ENCODE results near the gene SV2C. TPM values are rescaled to one million over a fixed set of nuclear protein-coding genes. Genes with fewer than 3 reads are reported as not detected.

Gene SV2C
- total RNA-seq, 2 experiments from 2014 or later: not detected

DNA sequence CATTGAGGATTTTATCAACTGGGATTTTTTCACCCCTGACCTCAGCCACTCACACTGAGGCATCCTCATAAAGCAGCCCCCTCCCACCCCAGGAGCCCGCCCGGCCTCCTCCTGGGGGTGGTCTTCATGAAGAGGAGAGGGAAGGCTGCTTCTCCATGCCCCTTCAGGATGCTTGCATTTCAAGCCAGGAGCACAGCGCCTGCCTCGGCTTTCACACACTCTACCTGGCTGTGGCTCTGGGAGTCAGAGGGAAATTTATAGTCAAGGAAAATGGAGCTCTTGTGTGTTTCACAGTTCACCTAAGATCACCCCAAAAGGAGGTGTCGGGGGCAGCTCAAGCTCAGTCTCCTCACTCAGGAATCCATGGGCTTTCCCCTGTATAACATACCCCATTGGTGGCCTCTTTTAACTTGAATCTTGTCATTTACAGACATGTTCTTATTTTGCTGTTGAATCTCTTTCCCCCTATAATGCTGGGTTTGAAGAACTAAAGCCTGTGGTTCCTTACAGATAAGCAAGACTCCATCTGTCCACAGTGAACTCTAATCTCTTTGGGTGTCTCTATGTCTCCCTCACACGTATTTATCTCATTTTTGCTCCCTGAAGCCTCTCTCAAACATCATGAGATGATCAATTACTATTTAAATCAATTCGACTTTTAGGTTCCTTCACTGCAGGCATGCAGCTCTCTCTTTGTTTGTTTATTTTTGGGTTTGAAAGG is 297.3 kb downstream of the SV2C start:
- Mint-ChIP-seq H3K27ac (no peak overlapping the region), H3K27me3 (no peaks in the 10 kb centered on the region), H3K36me3 (no peaks in the 10 kb centered on the region), H3K9me3 (no peaks in the 10 kb centered on the region), H3K4me1 (peaks cover 21% of the 10 kb centered on the region), H3K4me3 (no peak overlapping the region)
- DNase-seq: no peak

DNA sequence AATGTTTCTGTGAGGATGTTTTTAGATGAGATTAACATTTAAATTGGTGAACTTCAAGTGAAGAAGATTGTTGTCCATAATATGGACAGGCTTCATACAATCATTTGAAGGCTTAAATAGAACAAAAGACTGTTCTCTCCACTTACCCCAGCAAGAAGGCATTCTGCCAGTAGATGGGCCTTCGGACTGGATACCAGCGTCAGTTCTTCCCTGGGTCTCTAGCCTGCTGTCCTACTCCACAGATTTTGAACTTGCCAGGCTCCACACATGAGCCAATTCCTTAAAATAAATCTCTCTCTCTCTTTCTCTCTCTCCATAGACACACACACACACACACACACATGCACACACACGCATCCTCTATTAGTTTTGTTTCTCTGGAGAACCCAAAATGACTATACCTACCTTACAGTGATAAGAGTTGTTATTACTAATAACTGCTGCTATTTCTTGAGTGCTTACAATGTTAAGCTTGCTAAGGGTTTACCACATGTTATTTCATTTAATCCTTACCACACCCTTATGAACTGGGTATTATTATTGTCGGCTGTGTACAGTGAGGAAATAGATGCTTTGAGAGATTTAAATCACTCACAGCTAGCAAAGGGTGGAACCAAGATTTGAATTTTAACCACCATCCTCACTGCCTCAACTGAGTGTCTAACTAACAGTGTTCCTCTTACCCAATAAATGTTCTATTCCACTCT is 300.1 kb downstream of the SV2C start:
- Mint-ChIP-seq H3K27me3 (no peaks in the 10 kb centered on the region), H3K36me3 (no peaks in the 10 kb centered on the region), H3K4me1 (peaks cover 19% of the 10 kb centered on the region), H3K4me3 (no peak overlapping the region), H3K9me3 (no peaks in the 10 kb centered on the region), H3K27ac (no peak overlapping the region)
- DNase-seq: no peak

DNA sequence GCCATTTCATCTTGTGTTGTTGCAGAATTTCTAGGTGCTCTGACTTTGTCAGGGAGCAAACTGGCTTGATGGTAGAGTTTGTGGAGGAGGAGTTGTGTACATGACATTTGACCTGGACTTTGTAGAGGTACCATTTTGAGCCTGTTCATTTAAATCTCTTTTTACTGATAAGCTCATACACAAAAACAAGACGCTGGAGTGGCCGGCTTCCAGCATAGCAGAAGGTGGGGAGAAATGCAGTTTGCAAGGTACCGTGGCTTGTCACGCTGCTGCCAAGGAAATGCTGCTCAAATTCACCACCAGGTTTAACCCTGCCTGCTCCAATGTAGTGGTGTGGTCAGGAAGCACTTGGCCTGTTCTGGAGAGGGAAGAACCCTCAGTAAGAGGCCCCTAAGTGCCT is 301.0 kb downstream of the SV2C start:
- no peak overlapping the region for H3K4me3 Mint-ChIP-seq
- no peaks in the 10 kb centered on the region for H3K36me3 Mint-ChIP-seq
- no peak overlapping the region for H3K27ac Mint-ChIP-seq
- H3K27me3 Mint-ChIP-seq: no peaks in the 10 kb centered on the region
- no peak for DNase-seq
- H3K4me1 Mint-ChIP-seq: peaks cover 16% of the 10 kb centered on the region
- H3K9me3 Mint-ChIP-seq: no peaks in the 10 kb centered on the region

DNA sequence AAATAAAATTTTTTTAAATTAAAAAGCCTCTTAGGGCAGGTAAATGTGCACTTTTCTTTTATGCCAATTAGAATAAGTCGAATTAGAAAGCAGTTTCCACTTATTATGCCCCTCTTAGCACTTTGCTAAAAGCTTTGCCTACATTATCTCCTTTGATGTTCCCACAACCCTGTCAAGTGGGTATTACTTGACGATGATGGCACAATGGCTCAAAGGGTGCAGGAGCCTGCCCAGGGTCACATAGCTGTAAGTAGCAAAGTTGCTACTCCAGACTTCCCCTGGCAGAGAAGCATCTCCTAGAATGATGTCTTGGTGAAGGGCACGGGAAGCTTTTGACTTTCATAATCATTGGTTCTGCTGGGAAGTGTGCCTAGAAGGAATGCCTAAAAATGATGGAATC is 301.5 kb downstream of the SV2C start:
- no peak overlapping the region for H3K27ac Mint-ChIP-seq
- no peak for DNase-seq
- no peaks in the 10 kb centered on the region for H3K27me3 Mint-ChIP-seq
- H3K4me1 Mint-ChIP-seq: peaks cover 11% of the 10 kb centered on the region
- H3K9me3 Mint-ChIP-seq: no peaks in the 10 kb centered on the region
- H3K36me3 Mint-ChIP-seq: no peaks in the 10 kb centered on the region
- no peak overlapping the region for H3K4me3 Mint-ChIP-seq

DNA sequence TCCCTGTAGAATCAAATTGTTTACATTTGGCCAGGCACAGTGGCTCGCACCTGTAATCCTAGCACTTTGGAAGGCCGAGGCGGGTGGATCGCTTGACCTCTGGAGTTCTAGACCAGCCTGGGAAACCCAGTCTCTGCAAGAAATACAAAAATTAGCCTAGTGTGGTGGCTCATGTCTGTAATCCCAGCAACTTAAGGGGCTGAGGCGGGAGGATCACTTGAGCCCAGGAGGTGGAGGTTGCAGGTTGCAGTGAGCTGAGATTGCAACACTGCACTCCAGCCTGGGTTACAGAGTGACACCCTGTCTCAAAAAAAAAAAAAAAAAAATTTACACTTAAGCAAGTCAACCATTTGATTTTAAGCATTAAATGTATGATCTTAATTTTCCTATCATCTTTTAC is 302.4 kb downstream of the SV2C start:
- Mint-ChIP-seq H3K4me3 (no peak overlapping the region), H3K36me3 (no peaks in the 10 kb centered on the region), H3K9me3 (no peaks in the 10 kb centered on the region), H3K4me1 (peaks cover 16% of the 10 kb centered on the region), H3K27ac (no peak overlapping the region), H3K27me3 (no peaks in the 10 kb centered on the region)
- DNase-seq: no peak

DNA sequence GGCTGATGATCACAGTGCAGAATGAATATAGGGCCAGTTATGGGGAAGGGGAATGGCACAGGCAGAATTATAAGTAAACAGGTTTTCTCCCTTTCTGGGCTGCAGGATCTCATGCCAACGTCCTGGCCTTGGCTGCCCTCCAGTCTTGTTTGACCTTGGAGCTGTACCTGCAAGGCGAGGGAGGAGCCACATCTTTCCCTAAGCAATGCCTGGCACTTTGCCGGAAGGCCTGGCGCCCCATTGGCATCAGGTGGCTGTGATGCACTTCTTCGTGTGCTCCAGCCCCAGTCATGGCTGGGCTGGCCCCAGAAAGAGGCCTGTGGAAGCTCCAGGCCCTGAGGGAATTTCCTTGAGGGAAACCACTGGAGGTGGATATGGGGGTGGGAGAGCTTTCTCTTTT is 303.2 kb downstream of the SV2C start:
- Mint-ChIP-seq H3K36me3 (no peaks in the 10 kb centered on the region), H3K27ac (no peak overlapping the region), H3K27me3 (no peaks in the 10 kb centered on the region), H3K4me1 (peaks cover 23% of the 10 kb centered on the region), H3K9me3 (no peaks in the 10 kb centered on the region), H3K4me3 (no peak overlapping the region)
- no peak for DNase-seq

DNA sequence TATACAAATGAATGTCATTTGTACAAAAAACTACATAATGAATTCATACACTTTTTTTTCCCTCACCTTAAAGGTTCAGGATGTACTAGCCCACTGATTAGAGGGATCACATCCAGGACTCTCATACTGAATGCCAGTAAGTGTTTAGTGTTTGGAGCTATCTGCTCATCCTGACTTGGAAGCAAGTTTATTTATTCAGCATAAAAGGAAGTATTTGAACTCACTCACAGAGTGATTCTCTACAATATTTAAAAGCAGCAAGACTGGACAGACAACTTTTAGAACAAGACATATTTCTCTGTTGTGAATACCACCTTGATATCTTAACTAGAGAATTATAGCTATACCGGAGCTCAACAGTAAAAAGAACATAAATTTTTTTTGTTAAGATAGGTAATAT is 305.1 kb downstream of the SV2C start:
- Mint-ChIP-seq H3K36me3 (no peaks in the 10 kb centered on the region), H3K27me3 (no peaks in the 10 kb centered on the region)

DNA sequence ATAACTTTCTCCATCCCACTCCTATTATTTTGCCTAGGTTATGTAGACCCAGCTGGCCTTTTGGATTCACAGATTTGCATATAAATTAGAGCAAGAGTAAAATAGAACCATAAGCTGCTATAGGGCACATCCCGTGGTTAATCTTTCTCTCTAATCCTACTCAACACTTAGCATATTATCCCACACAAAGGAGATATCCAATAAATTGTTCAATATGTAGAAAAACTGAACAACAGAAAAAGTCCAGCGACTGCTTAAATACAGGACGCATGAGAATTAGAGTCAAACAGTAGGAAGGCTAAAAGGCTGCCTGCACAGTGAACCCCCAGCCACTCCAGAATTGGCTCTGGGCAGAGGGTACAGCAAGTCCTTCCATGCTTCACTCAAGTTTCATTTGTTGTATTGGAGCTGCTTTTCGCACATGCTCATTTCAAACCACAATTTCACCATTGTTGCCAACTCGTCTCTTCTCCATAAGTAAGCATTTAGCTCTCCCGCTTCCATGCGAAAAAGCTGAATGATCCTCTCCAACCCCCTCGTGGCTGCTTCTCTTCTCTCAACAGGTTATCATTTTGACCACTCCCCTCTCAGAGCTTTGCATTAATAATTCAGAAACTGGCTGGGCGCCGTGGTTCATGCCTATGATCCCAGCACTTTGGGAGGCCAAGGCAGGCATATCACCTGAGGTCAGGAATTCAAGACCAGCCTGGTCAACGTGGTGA is 305.8 kb downstream of the SV2C start:
- Mint-ChIP-seq H3K27me3 (no peaks in the 10 kb centered on the region), H3K36me3 (no peaks in the 10 kb centered on the region), H3K27ac (no peak overlapping the region), H3K4me3 (no peak overlapping the region), H3K9me3 (peaks cover 1% of the 10 kb centered on the region), H3K4me1 (peaks cover 35% of the 10 kb centered on the region)
- DNase-seq: no peak

More for the DNA sequence above, 305.1 kb downstream of the SV2C start:
- no peak overlapping the region for H3K27ac Mint-ChIP-seq
- no peak for DNase-seq
- peaks cover 1% of the 10 kb centered on the region for H3K9me3 Mint-ChIP-seq
- peaks cover 32% of the 10 kb centered on the region for H3K4me1 Mint-ChIP-seq
- no peak overlapping the region for H3K4me3 Mint-ChIP-seq

DNA sequence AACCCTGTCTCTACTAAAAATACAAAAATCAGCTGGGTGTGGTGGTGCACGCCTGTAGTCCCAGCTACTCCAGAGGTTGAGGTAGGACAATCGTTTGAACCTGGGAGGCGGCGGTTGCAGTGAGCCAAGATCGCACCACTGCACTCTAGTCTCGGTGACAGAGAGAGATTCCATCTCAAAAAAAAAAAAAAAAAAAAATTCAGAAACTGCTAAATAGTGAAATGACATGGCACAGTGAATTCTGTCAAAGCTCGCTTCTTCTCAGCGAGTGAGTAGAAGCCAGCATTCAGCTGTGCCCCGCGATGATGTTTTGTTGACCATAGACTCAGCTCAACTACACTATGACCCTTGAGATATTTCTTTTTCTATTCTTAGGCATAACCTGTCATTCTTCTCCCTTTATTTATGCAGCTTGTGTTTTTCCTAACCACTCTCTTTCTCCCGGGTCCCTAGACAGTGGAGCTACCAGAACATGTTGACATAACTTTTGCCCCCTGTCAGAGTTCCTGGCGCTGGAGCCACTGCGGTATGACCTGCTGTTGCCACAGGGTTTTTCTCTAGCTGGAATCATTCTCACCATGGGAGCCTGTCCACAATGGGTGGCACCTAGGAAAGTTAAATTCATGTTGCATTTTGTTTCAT is 306.5 kb downstream of the SV2C start:
- Mint-ChIP-seq H3K27me3 (no peaks in the 10 kb centered on the region), H3K27ac (no peak overlapping the region), H3K4me3 (no peak overlapping the region), H3K9me3 (peaks cover 1% of the 10 kb centered on the region), H3K36me3 (no peaks in the 10 kb centered on the region), H3K4me1 (peaks cover 34% of the 10 kb centered on the region)
- DNase-seq: no peak

DNA sequence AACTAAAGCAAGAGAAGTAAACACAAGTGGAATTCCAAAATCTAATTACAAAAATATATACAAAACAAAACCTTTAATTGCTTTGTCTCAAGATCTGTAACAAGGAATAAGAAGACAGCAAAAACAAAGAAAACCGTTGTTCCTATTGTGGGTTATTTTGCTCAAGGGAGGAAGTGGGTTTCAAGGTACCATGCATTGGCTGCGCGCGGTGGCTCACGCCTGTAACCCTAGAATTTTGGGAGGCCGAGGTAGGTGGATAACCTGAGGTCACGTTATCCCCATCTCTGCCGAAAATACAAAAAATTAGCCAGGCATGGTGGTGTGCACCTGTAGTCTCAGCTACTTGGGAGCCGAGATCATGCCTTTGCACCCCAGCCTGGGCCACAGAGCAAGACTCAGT is 307.8 kb downstream of the SV2C start:
- Mint-ChIP-seq H3K36me3 (no peaks in the 10 kb centered on the region), H3K27ac (no peak overlapping the region), H3K4me1 (peaks cover 26% of the 10 kb centered on the region), H3K4me3 (no peak overlapping the region), H3K9me3 (peaks cover 1% of the 10 kb centered on the region), H3K27me3 (no peaks in the 10 kb centered on the region)
- no peak for DNase-seq

DNA sequence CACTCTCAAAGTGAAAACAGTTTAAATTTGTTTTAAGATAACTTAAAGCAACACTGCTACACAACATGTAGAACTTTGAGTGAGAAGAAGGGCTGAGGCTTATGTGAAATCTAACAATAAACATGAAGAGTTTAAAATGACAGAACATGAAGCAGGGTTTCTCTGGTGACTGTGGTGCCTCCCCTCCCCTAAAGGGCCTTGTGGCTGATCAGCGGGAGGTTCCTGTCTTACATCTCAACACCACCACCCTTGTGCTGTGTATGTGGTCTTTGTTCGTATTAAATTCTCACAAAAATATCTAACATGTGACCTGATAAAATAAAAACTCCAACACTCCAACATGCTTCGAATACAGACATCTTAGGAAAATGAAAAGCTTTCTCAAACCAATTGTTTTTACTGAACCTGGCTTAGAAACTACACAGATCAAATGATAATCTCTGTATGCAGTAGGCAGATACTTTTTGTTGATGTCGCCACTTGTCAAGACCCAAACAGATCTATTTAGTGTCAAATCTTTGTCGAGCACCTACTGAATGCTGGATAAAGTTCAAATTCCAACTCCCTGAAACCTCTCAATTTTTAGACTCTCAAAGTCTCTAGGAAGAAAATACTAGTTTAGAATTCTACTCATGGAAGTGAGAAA is 310.0 kb downstream of the SV2C start:
- Mint-ChIP-seq H3K36me3 (no peaks in the 10 kb centered on the region), H3K9me3 (peaks cover 1% of the 10 kb centered on the region), H3K27ac (no peak overlapping the region), H3K4me3 (no peak overlapping the region), H3K27me3 (no peaks in the 10 kb centered on the region), H3K4me1 (peaks cover 26% of the 10 kb centered on the region)
- no peak for DNase-seq

DNA sequence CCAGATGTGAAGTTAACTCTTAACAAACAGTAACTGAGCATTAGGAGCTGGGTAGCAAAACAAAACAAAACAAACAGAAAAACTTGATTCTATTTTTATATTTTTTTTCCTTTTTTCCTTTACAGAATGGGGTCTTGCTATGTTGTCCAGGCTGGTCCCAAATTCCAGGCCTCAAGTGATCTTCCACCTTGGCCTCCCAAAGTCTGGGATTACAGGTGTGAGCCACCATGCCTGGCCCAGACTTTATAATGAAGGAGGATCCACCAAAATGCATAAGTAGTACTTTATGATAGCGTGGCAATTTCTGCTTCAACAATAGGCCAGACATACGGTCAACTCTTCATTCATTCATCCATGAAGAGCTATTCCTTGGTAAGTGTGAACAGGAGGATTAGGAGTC is 314.0 kb downstream of the SV2C start:
- H3K36me3 Mint-ChIP-seq: no peaks in the 10 kb centered on the region
- H3K4me3 Mint-ChIP-seq: no peak overlapping the region
- H3K9me3 Mint-ChIP-seq: no peaks in the 10 kb centered on the region
- H3K27me3 Mint-ChIP-seq: no peaks in the 10 kb centered on the region
- no peak overlapping the region for H3K27ac Mint-ChIP-seq
- no peak for DNase-seq
- H3K4me1 Mint-ChIP-seq: peaks cover 20% of the 10 kb centered on the region

DNA sequence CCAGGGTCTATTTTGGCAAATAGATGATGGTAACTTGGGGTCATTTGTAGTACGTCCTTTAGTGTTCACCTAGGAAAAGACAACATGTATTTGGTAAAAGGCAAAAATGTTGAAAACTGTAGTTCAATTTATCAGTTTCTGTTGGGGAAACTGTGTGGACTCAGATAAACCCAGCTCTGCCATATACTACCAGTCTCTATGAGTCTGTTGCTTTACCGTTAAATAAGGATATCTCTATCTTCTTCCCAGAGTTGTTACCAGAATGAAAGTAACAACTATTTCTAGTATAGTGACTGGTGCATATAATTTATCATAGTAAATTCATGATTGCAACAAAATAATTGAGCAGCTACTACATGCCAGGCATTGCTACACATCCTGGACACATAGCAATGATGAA is 316.1 kb downstream of the SV2C start:
- DNase-seq: no peak
- Mint-ChIP-seq H3K9me3 (no peaks in the 10 kb centered on the region), H3K36me3 (no peaks in the 10 kb centered on the region), H3K27ac (no peak overlapping the region), H3K4me3 (no peak overlapping the region), H3K4me1 (peaks cover 14% of the 10 kb centered on the region), H3K27me3 (no peaks in the 10 kb centered on the region)

DNA sequence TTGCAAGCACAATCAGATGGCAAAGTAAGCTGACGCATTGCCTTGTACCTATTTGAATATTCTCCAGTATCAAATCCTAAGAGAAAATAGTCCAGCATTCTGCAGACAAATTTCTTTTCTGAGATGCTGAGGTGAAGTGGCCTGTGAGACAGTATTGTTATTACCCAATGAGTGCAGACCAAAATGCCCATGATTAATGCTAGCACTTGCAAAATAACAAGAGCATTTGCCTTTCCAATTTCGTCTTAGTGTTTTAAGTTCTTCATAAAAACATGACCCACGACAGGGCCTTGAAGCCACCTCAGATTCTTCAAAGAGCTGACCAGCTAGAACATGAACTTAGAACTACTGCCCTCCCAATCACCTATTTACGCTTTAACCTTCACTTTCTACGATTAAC is 317.3 kb downstream of the SV2C start:
- no peaks in the 10 kb centered on the region for H3K27me3 Mint-ChIP-seq
- no peak overlapping the region for H3K4me3 Mint-ChIP-seq
- no peak overlapping the region for H3K27ac Mint-ChIP-seq
- no peaks in the 10 kb centered on the region for H3K36me3 Mint-ChIP-seq
- peaks cover 26% of the 10 kb centered on the region for H3K4me1 Mint-ChIP-seq
- no peak for DNase-seq
- no peaks in the 10 kb centered on the region for H3K9me3 Mint-ChIP-seq

DNA sequence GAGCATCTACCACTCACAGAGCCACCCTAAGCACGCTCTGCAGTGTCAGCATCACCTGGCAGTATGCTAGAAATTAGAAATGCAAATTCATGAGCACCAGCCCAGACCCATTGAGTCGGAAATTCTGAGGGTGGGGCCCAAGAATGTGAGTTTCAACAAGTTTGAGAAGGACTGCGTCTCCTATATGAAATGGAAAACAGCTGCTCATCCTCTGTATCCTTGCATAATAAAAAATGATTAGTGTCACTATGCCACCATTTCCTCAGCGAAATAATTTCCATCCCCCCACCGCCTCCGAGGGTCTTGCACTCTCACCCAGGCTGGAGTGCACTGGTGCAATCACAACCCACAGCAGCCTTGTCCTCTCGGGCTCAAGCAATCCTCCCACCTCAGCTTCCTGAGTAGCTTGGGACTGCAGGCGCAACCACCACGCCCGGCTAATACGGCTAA is 318.6 kb downstream of the SV2C start:
- H3K27ac Mint-ChIP-seq: peak overlapping the region; percentile 98
- H3K36me3 Mint-ChIP-seq: no peaks in the 10 kb centered on the region
- DNase-seq: peak; percentile 31
- H3K4me3 Mint-ChIP-seq: peak overlapping the region; percentile 95
- no peaks in the 10 kb centered on the region for H3K27me3 Mint-ChIP-seq
- H3K4me1 Mint-ChIP-seq: peaks cover 39% of the 10 kb centered on the region
- no peaks in the 10 kb centered on the region for H3K9me3 Mint-ChIP-seq

Data from activated naive CD8-positive, alpha-beta T cell treated with anti-CD3 and anti-CD28 coated beads for 36 hours (primary cell).